Panc1 (cell line): ENCODE results near the gene AIFM1. TPM values are rescaled to one million over a fixed set of nuclear protein-coding genes. Genes with fewer than 3 reads are reported as not detected.

ENCODE experiments used
- ATAC-seq: fragments of 200-7000 bp; cut with Tn5 transposase; 2 replicates; pipeline ENCODE4 v1.9.1; 2020; ENCODE audit warnings: mild to moderate bottlenecking, moderate library complexity
- BruUV-seq: library from RNA; stranded (reverse); fragments of 400-500 nt; replicated peaks from 2 replicates; lab custom pipeline; 2021; lab: Mats Ljungman, UMichigan
- CTCF ChIA-PET: fragments of 300-600 bp; sonication (Branson Sonifier 250); formaldehyde crosslinking; loops from one replicate; lab custom pipeline; 2022; ENCODE audit warnings: antibody characterized with exemption; lab: Charles Lee
- POLR2A ChIA-PET: fragments of 300-600 bp; sonication (Branson Sonifier 250); formaldehyde crosslinking; loops from one replicate; lab custom pipeline; 2022; ENCODE audit warnings: antibody characterized with exemption; lab: Charles Lee
- DNase-seq: peaks from one replicate; pipeline ENCODE4 v3.0.0-alpha.2; 2010; ENCODE audit warnings: low read depth, low spot score
- H3K27ac ChIP-seq: 2 replicates; pipeline ENCODE4 v1.5.1; 2011; ENCODE audit warnings: mild to moderate bottlenecking, low read length, inconsistent platforms
- H3K27me3 ChIP-seq: fragments of 200-500 bp; sonication (Bioruptor generic); 2 replicates; pipeline ENCODE4 v1.6.0; 2014; ENCODE audit warnings: low read length, inconsistent platforms; ENCODE audit not compliant: control insufficient read depth, insufficient read depth
- H3K36me3 ChIP-seq: fragments of 200-500 bp; sonication (Bioruptor generic); 2 replicates; pipeline ENCODE4 v1.5.1; 2014; ENCODE audit warnings: inconsistent platforms, mild to moderate bottlenecking, low read length, moderate library complexity; ENCODE audit not compliant: control insufficient read depth, insufficient read depth
- H3K4me1 ChIP-seq: 2 replicates; pipeline ENCODE4 v1.5.1; 2011; ENCODE audit warnings: inconsistent platforms, mild to moderate bottlenecking, low read length, moderate library complexity; ENCODE audit not compliant: control insufficient read depth, insufficient read depth
- H3K4me3 ChIP-seq, 2 experiments: 2 replicates each; pipeline ENCODE4 v1.5.1; 2011 to 2012; ENCODE audit warnings: low read depth in 2 of 2, low read length in 2 of 2, mild to moderate bottlenecking in 2 of 2, inconsistent platforms in 1 of 2, moderate library complexity in 1 of 2
- H3K9me3 ChIP-seq: fragments of 200-500 bp; sonication (Bioruptor generic); 2 replicates; pipeline ENCODE4 v1.5.1; 2014; ENCODE audit warnings: low read depth, mild to moderate bottlenecking, inconsistent platforms, low read length, moderate library complexity; ENCODE audit not compliant: control insufficient read depth, insufficient read depth
- CTCF ChIP-seq: fragments of 450-650 bp; IDR thresholded peaks from 2 replicates; pipeline ENCODE4 v1.5.1; 2017; ENCODE audit warnings: mild to moderate bottlenecking
- POLR2AphosphoS5 ChIP-seq: IDR thresholded peaks from 2 replicates; pipeline ENCODE4 v1.6.1; 2012; ENCODE audit warnings: mild to moderate bottlenecking, low read depth, low read length, moderate library complexity
- SIN3A ChIP-seq: IDR thresholded peaks from 2 replicates; pipeline ENCODE4 v1.6.1; 2012; ENCODE audit warnings: low read depth, mild to moderate bottlenecking, low read length, moderate library complexity, borderline replicate concordance; ENCODE audit not compliant: insufficient read depth
- TCF7L2 ChIP-seq: IDR thresholded peaks from 2 replicates; pipeline ENCODE4 v1.6.1; 2011; ENCODE audit warnings: mild to moderate bottlenecking, low read depth, low read length, inconsistent platforms
- in situ Hi-C: cut with HindIII; loops from 2 replicates; pipeline ENCODE4 v1.10.0; 2016; ENCODE audit warnings: low sequenced_read_pairs, low pct_unique_long_range_greater_than_20kb
- intact Hi-C: fragments of 100-400 bp; cut with micrococcal nuclease; formaldehyde crosslinking; loops from one replicate; pipeline ENCODE4 v1.10.0; 2022; ENCODE audit not compliant: unreplicated experiment
- total RNA-seq: library from RNA; stranded (reverse); gene quantifications from one replicate; pipeline ENCODE4 v1.2.1, GENCODE V29; 2021; ENCODE audit not compliant: unreplicated experiment
- TF ChIP-seq, protein P1 (sequence below), 2 experiments: IDR thresholded peaks; 2 replicates each; pipeline ENCODE4 v1.6.1; 2011 to 2012; ENCODE audit warnings: low read depth in 2 of 2, control low read depth in 1 of 2, low read length in 1 of 2, mild to moderate bottlenecking in 1 of 2, moderate library complexity in 1 of 2; ENCODE audit not compliant: insufficient read depth in 1 of 2

Gene AIFM1
- total RNA-seq, 1 experiment from 2014 or later: 96.6 TPM

GRCh38 chrX:130176942-130177341, 11.3 kb upstream of the AIFM1 start:
- POLR2A ChIA-PET: no interaction called here
- CTCF ChIA-PET: no interaction called here
- Histone ChIP-seq H3K36me3 (no peaks in the 10 kb centered on the region), H3K4me3 (no peak overlapping the region), H3K9me3 (no peaks in the 10 kb centered on the region), H3K27me3 (no peaks in the 10 kb centered on the region), H3K27ac (no peak overlapping the region), H3K4me1 (peaks cover 21% of the 10 kb centered on the region)
- in situ Hi-C loops: no loop called here
- DNase-seq: no peak
- ATAC-seq: no peak
- BruUV-seq: no TSS peak
- intact Hi-C loops: no loop called here
- TF ChIP-seq POLR2AphosphoS5: no peak
- no peak for TF ChIP-seq SIN3A
- TF ChIP-seq, protein P1, sequence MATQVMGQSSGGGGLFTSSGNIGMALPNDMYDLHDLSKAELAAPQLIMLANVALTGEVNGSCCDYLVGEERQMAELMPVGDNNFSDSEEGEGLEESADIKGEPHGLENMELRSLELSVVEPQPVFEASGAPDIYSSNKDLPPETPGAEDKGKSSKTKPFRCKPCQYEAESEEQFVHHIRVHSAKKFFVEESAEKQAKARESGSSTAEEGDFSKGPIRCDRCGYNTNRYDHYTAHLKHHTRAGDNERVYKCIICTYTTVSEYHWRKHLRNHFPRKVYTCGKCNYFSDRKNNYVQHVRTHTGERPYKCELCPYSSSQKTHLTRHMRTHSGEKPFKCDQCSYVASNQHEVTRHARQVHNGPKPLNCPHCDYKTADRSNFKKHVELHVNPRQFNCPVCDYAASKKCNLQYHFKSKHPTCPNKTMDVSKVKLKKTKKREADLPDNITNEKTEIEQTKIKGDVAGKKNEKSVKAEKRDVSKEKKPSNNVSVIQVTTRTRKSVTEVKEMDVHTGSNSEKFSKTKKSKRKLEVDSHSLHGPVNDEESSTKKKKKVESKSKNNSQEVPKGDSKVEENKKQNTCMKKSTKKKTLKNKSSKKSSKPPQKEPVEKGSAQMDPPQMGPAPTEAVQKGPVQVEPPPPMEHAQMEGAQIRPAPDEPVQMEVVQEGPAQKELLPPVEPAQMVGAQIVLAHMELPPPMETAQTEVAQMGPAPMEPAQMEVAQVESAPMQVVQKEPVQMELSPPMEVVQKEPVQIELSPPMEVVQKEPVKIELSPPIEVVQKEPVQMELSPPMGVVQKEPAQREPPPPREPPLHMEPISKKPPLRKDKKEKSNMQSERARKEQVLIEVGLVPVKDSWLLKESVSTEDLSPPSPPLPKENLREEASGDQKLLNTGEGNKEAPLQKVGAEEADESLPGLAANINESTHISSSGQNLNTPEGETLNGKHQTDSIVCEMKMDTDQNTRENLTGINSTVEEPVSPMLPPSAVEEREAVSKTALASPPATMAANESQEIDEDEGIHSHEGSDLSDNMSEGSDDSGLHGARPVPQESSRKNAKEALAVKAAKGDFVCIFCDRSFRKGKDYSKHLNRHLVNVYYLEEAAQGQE (IDR thresholded peaks at IDR 0.05; ENCODE audit: insufficient read depth in 1 of 2, low read depth in 2 of 2, low read length in 1 of 2): no peak
- TF ChIP-seq CTCF: no peak
- TF ChIP-seq TCF7L2: no peak

- TF ChIP-seq, protein P1 (IDR thresholded peaks at IDR 0.05; ENCODE audit: insufficient read depth in 1 of 2, low read depth in 2 of 2, low read length in 1 of 2): no peak
- no peak for TF ChIP-seq CTCF
- TF ChIP-seq TCF7L2: no peak
- no peak for TF ChIP-seq SIN3A
- TF ChIP-seq POLR2AphosphoS5: no peak
- no peaks in the 10 kb centered on the region for H3K9me3 ChIP-seq
- ChIA-PET POLR2A (no interaction called here), CTCF (no interaction called here)
- no peak for DNase-seq
- intact Hi-C loops: no loop called here
- H3K36me3 ChIP-seq: no peaks in the 10 kb centered on the region
- H3K4me1 ChIP-seq: peaks cover 21% of the 10 kb centered on the region
- H3K4me3 ChIP-seq: no peak overlapping the region
- ATAC-seq: no peak
- no peak overlapping the region for H3K27ac ChIP-seq
- no TSS peak for BruUV-seq
- in situ Hi-C loops: no loop called here
- H3K27me3 ChIP-seq: no peaks in the 10 kb centered on the region
Measured at GRCh38 chrX:130176354-130176776, 10.7 kb upstream of the AIFM1 start.
